Measurements from ENCODE around the gene PRUNE2.

PRUNE2 gene

GRCh38 chr9:76655971-76656370 is 249.9 kb downstream of the PRUNE2 start:
- H3K9ac ChIP-seq (ENCODE audit: low read depth, low read length) = no peak overlapping the region
- H3K27me3 ChIP-seq (ENCODE audit: insufficient read depth, low read length) = no peaks in the 10 kb centered on the region
- H3K4me1 ChIP-seq (ENCODE audit: insufficient read depth, low read length) = peaks cover 15% of the 10 kb centered on the region
- H3K27ac ChIP-seq (ENCODE audit: low read depth, low read length) = no peak overlapping the region
- no peaks in the 10 kb centered on the region for H3K9me3 ChIP-seq (ENCODE audit: insufficient read depth, low read depth, low read length)
- no peak overlapping the region for H3K4me3 ChIP-seq (ENCODE audit: low read length)
- 90% methylated on average over 4 of the region's 4 CpGs for whole genome bisulfite sequencing
- no peaks in the 10 kb centered on the region for H3K36me3 ChIP-seq (ENCODE audit: insufficient read depth, low read length)

GRCh38 chr9:76655121-76655541 is 250.8 kb downstream of the PRUNE2 start:
- Histone ChIP-seq H3K4me3 (ENCODE audit: low read length) (no peak overlapping the region), H3K27me3 (ENCODE audit: insufficient read depth, low read length) (no peaks in the 10 kb centered on the region), H3K4me1 (ENCODE audit: insufficient read depth, low read length) (peaks cover 23% of the 10 kb centered on the region), H3K9ac (ENCODE audit: low read depth, low read length) (no peak overlapping the region), H3K27ac (ENCODE audit: low read depth, low read length) (no peak overlapping the region), H3K9me3 (ENCODE audit: insufficient read depth, low read depth, low read length) (no peaks in the 10 kb centered on the region), H3K36me3 (ENCODE audit: insufficient read depth, low read length) (no peaks in the 10 kb centered on the region)
- WGBS = 91% methylated on average over 6 of the region's 6 CpGs

- no peaks in the 10 kb centered on the region for H3K27me3 ChIP-seq (ENCODE audit: insufficient read depth, low read length)
- peaks cover 24% of the 10 kb centered on the region for H3K4me1 ChIP-seq (ENCODE audit: insufficient read depth, low read length)
- H3K36me3 ChIP-seq (ENCODE audit: insufficient read depth, low read length) = no peaks in the 10 kb centered on the region
- no peak overlapping the region for H3K27ac ChIP-seq (ENCODE audit: low read depth, low read length)
- no peak overlapping the region for H3K9ac ChIP-seq (ENCODE audit: low read depth, low read length)
- no peak overlapping the region for H3K4me3 ChIP-seq (ENCODE audit: low read length)
- no peaks in the 10 kb centered on the region for H3K9me3 ChIP-seq (ENCODE audit: insufficient read depth, low read depth, low read length)
- no CpG with 5 or more reads among the region's 1 CpG for WGBS
Measured at GRCh38 chr9:76654575-76654974, 251.3 kb downstream of the PRUNE2 start.

GRCh38 chr9:76654051-76654461 is 251.9 kb downstream of the PRUNE2 start:
- H3K9ac ChIP-seq (ENCODE audit: low read depth, low read length) = no peak overlapping the region
- no peaks in the 10 kb centered on the region for H3K9me3 ChIP-seq (ENCODE audit: insufficient read depth, low read depth, low read length)
- H3K27me3 ChIP-seq (ENCODE audit: insufficient read depth, low read length) = no peaks in the 10 kb centered on the region
- H3K36me3 ChIP-seq (ENCODE audit: insufficient read depth, low read length) = no peaks in the 10 kb centered on the region
- no peak overlapping the region for H3K27ac ChIP-seq (ENCODE audit: low read depth, low read length)
- no peak overlapping the region for H3K4me3 ChIP-seq (ENCODE audit: low read length)
- peaks cover 24% of the 10 kb centered on the region for H3K4me1 ChIP-seq (ENCODE audit: insufficient read depth, low read length)
- WGBS = 84% methylated on average over 1 of the region's 1 CpG

- Histone ChIP-seq H3K27me3 (ENCODE audit: insufficient read depth, low read length) (no peaks in the 10 kb centered on the region), H3K4me3 (ENCODE audit: low read length) (no peak overlapping the region), H3K9ac (ENCODE audit: low read depth, low read length) (no peak overlapping the region), H3K27ac (ENCODE audit: low read depth, low read length) (no peak overlapping the region), H3K9me3 (ENCODE audit: insufficient read depth, low read depth, low read length) (no peaks in the 10 kb centered on the region), H3K4me1 (ENCODE audit: insufficient read depth, low read length) (peaks cover 24% of the 10 kb centered on the region), H3K36me3 (ENCODE audit: insufficient read depth, low read length) (no peaks in the 10 kb centered on the region)
- WGBS = 100% methylated on average over 1 of the region's 2 CpGs
Measured at GRCh38 chr9:76652894-76653293, 253.0 kb downstream of the PRUNE2 start.

- H3K27ac ChIP-seq (ENCODE audit: low read depth, low read length) = peak overlapping the region; percentile 15; the same call in 1 of the 2 replicates
- no peak overlapping the region for H3K9ac ChIP-seq (ENCODE audit: low read depth, low read length)
- H3K9me3 ChIP-seq (ENCODE audit: insufficient read depth, low read depth, low read length) = no peaks in the 10 kb centered on the region
- H3K4me3 ChIP-seq (ENCODE audit: low read length) = no peak overlapping the region
- 74% methylated on average over 3 of the region's 4 CpGs for WGBS
- H3K27me3 ChIP-seq (ENCODE audit: insufficient read depth, low read length) = no peaks in the 10 kb centered on the region
- H3K4me1 ChIP-seq (ENCODE audit: insufficient read depth, low read length) = peaks cover 24% of the 10 kb centered on the region
- no peaks in the 10 kb centered on the region for H3K36me3 ChIP-seq (ENCODE audit: insufficient read depth, low read length)
Measured at GRCh38 chr9:76651119-76651705, 254.7 kb downstream of the PRUNE2 start.

- Histone ChIP-seq H3K27ac (ENCODE audit: low read depth, low read length) (peak overlapping the region; percentile 75), H3K4me3 (ENCODE audit: low read length) (no peak overlapping the region)
Measured at GRCh38 chr9:76650692-76651091, 255.2 kb downstream of the PRUNE2 start.

GRCh38 chr9:76649894-76650293 is 256.0 kb downstream of the PRUNE2 start:
- WGBS = 96% methylated on average over 2 of the region's 2 CpGs
- no peak overlapping the region for H3K27ac ChIP-seq (ENCODE audit: low read depth, low read length)
- no peak overlapping the region for H3K9ac ChIP-seq (ENCODE audit: low read depth, low read length)
- peaks cover 24% of the 10 kb centered on the region for H3K4me1 ChIP-seq (ENCODE audit: insufficient read depth, low read length)
- H3K9me3 ChIP-seq (ENCODE audit: insufficient read depth, low read depth, low read length) = no peaks in the 10 kb centered on the region
- no peaks in the 10 kb centered on the region for H3K27me3 ChIP-seq (ENCODE audit: insufficient read depth, low read length)
- H3K4me3 ChIP-seq (ENCODE audit: low read length) = no peak overlapping the region
- no peaks in the 10 kb centered on the region for H3K36me3 ChIP-seq (ENCODE audit: insufficient read depth, low read length)

More at GRCh38 chr9:76650692-76651091, 255.2 kb downstream of the PRUNE2 start:
- 34% methylated on average over 2 of the region's 2 CpGs for WGBS
- Histone ChIP-seq H3K36me3 (ENCODE audit: insufficient read depth, low read length) (no peaks in the 10 kb centered on the region), H3K9ac (ENCODE audit: low read depth, low read length) (no peak overlapping the region; the same call in 1 of the 2 replicates), H3K9me3 (ENCODE audit: insufficient read depth, low read depth, low read length) (no peaks in the 10 kb centered on the region), H3K27me3 (ENCODE audit: insufficient read depth, low read length) (no peaks in the 10 kb centered on the region), H3K4me1 (ENCODE audit: insufficient read depth, low read length) (peaks cover 24% of the 10 kb centered on the region)

GRCh38 chr9:76646249-76646648 is 259.7 kb downstream of the PRUNE2 start:
- Histone ChIP-seq H3K27me3 (ENCODE audit: insufficient read depth, low read length) (no peaks in the 10 kb centered on the region), H3K27ac (ENCODE audit: low read depth, low read length) (no peak overlapping the region), H3K9me3 (ENCODE audit: insufficient read depth, low read depth, low read length) (no peaks in the 10 kb centered on the region), H3K9ac (ENCODE audit: low read depth, low read length) (no peak overlapping the region), H3K4me3 (ENCODE audit: low read length) (no peak overlapping the region), H3K4me1 (ENCODE audit: insufficient read depth, low read length) (peaks cover 35% of the 10 kb centered on the region), H3K36me3 (ENCODE audit: insufficient read depth, low read length) (no peaks in the 10 kb centered on the region)
- 88% methylated on average over 4 of the region's 4 CpGs for WGBS

- Histone ChIP-seq H3K9me3 (ENCODE audit: insufficient read depth, low read depth, low read length) (no peaks in the 10 kb centered on the region), H3K36me3 (ENCODE audit: insufficient read depth, low read length) (no peaks in the 10 kb centered on the region), H3K4me1 (ENCODE audit: insufficient read depth, low read length) (peaks cover 24% of the 10 kb centered on the region), H3K9ac (ENCODE audit: low read depth, low read length) (no peak overlapping the region), H3K27ac (ENCODE audit: low read depth, low read length) (no peak overlapping the region), H3K27me3 (ENCODE audit: insufficient read depth, low read length) (no peaks in the 10 kb centered on the region), H3K4me3 (ENCODE audit: low read length) (no peak overlapping the region)
- WGBS = 96% methylated on average over 10 of the region's 10 CpGs
Measured at GRCh38 chr9:76644647-76645250, 261.2 kb downstream of the PRUNE2 start.

GRCh38 chr9:76644171-76644570 is 261.7 kb downstream of the PRUNE2 start:
- Histone ChIP-seq H3K4me3 (ENCODE audit: low read length) (no peak overlapping the region), H3K36me3 (ENCODE audit: insufficient read depth, low read length) (no peaks in the 10 kb centered on the region), H3K4me1 (ENCODE audit: insufficient read depth, low read length) (peaks cover 26% of the 10 kb centered on the region), H3K9ac (ENCODE audit: low read depth, low read length) (no peak overlapping the region), H3K27ac (ENCODE audit: low read depth, low read length) (peak overlapping the region; percentile 3; the same call in 1 of the 2 replicates), H3K27me3 (ENCODE audit: insufficient read depth, low read length) (no peaks in the 10 kb centered on the region), H3K9me3 (ENCODE audit: insufficient read depth, low read depth, low read length) (no peaks in the 10 kb centered on the region)
- WGBS = 92% methylated on average over 4 of the region's 4 CpGs
